Calu3 (cell line): Measurements from ENCODE around the gene MYRFL. TPM values are rescaled to one million over a fixed set of nuclear protein-coding genes. Genes with fewer than 3 reads are reported as not detected.

Experiments
- BruUV-seq: library from RNA; stranded (reverse); fragments of 400-500 nt; replicated peaks from 2 replicates; lab custom pipeline; 2021; lab: Mats Ljungman, UMichigan
- CTCF ChIA-PET: fragments of 300-600 bp; sonication (Branson Sonifier 250); formaldehyde crosslinking; loops from one replicate; lab custom pipeline; 2022; ENCODE audit warnings: antibody characterized with exemption; lab: Charles Lee
- DNase-seq: peaks from one replicate; pipeline ENCODE4 v3.0.0; 2022
- H3K27ac Mint-ChIP-seq: one replicate; pipeline ENCODE4 v1.8.0; 2022; ENCODE audit warnings: mixed read lengths; ENCODE audit not compliant: unreplicated experiment
- H3K27me3 Mint-ChIP-seq: one replicate; pipeline ENCODE4 v1.8.0; 2022; ENCODE audit warnings: mixed read lengths; ENCODE audit not compliant: unreplicated experiment
- H3K36me3 Mint-ChIP-seq: one replicate; pipeline ENCODE4 v1.8.0; 2022; ENCODE audit warnings: mild to moderate bottlenecking, moderate library complexity, mixed read lengths; ENCODE audit not compliant: insufficient read depth, unreplicated experiment
- H3K4me1 Mint-ChIP-seq: one replicate; pipeline ENCODE4 v1.8.0; 2022; ENCODE audit warnings: mild to moderate bottlenecking, low read depth, mixed read lengths; ENCODE audit not compliant: unreplicated experiment
- H3K4me3 Mint-ChIP-seq: one replicate; pipeline ENCODE4 v1.8.0; 2022; ENCODE audit warnings: mild to moderate bottlenecking, low read depth, moderate library complexity, mixed read lengths; ENCODE audit not compliant: unreplicated experiment
- H3K9me3 Mint-ChIP-seq: one replicate; pipeline ENCODE4 v1.8.0; 2022; ENCODE audit warnings: low read depth, mixed read lengths; ENCODE audit not compliant: unreplicated experiment
- intact Hi-C: fragments of 100-400 bp; cut with micrococcal nuclease; formaldehyde crosslinking; loops from one replicate; pipeline ENCODE4 v1.10.0; 2022; ENCODE audit not compliant: unreplicated experiment
- total RNA-seq: library from RNA; stranded (reverse); gene quantifications from 2 replicates; pipeline ENCODE4 v1.2.3, GENCODE V29; 2022
- TF ChIP-seq, protein P1 (sequence below): fragments of 200-600 bp; IDR thresholded peaks from one replicate; pipeline ENCODE4 v1.8.0; 2022; ENCODE audit warnings: antibody characterized with exemption; ENCODE audit not compliant: unreplicated experiment

The MYRFL gene
- total RNA-seq, 1 experiment from 2014 or later, result 1.7 TPM

DNA sequence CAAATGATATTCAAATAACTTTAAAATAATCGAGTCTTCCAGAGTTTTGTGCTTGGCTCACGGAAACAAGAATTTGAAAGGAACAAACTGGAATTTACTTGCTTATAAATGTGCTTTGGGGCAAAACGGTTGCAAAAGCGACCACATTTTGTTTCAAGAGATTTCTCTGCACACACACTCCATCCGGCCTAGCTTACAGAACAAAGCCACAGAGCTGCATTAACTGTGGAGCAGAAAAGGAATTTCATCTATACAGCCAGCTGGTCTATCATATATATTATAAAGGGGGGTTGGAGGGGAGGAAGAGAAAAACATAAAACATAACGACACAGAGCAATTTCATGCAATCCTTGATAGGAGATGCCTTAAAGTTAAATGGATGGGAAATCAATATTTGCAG lies 153.0 kb downstream of the MYRFL start:
- Mint-ChIP-seq H3K27me3 (no peaks in the 10 kb centered on the region), H3K36me3 (no peaks in the 10 kb centered on the region), H3K9me3 (peaks cover 3% of the 10 kb centered on the region), H3K4me3 (no peak overlapping the region), H3K4me1 (no peaks in the 10 kb centered on the region), H3K27ac (no peak overlapping the region)
- BruUV-seq, result no TSS peak
- no peak for DNase-seq
- intact Hi-C loops, result no loop called here
- TF ChIP-seq, protein P1, sequence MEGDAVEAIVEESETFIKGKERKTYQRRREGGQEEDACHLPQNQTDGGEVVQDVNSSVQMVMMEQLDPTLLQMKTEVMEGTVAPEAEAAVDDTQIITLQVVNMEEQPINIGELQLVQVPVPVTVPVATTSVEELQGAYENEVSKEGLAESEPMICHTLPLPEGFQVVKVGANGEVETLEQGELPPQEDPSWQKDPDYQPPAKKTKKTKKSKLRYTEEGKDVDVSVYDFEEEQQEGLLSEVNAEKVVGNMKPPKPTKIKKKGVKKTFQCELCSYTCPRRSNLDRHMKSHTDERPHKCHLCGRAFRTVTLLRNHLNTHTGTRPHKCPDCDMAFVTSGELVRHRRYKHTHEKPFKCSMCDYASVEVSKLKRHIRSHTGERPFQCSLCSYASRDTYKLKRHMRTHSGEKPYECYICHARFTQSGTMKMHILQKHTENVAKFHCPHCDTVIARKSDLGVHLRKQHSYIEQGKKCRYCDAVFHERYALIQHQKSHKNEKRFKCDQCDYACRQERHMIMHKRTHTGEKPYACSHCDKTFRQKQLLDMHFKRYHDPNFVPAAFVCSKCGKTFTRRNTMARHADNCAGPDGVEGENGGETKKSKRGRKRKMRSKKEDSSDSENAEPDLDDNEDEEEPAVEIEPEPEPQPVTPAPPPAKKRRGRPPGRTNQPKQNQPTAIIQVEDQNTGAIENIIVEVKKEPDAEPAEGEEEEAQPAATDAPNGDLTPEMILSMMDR, result no peak
- CTCF ChIA-PET, result no interaction called here

DNA sequence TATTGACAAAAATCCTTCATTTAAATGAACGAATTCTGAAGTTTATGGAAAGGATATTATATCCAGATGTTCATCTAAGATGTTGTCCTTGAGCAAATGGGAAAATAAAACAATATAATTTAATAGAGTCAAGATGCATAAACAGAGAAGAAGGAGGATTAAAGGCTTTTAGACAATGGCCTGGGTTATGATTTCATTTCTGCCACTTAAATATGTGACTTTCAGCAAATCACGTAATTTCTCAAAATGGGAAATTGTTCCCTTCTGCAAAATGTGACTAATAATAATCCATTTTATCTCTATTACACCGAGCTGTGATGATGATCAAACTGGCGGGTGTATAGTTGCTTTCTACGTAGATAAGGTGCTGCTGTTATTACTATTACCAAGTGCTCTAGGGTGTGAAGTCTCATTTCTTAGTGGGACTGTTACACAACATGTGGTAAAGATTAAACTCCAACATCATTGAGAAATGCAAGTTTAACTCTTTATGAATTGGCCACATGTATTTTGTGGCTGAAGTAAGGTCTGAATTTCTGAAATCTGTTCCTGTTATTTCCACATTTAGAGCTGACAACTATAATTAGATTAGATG lies 157.0 kb downstream of the MYRFL start:
- no peak overlapping the region for H3K4me3 Mint-ChIP-seq
- H3K36me3 Mint-ChIP-seq, result no peaks in the 10 kb centered on the region
- no peaks in the 10 kb centered on the region for H3K4me1 Mint-ChIP-seq
- peaks cover 3% of the 10 kb centered on the region for H3K9me3 Mint-ChIP-seq
- no peak overlapping the region for H3K27ac Mint-ChIP-seq
- H3K27me3 Mint-ChIP-seq, result no peaks in the 10 kb centered on the region
- CTCF ChIA-PET, result no interaction called here
- no TSS peak for BruUV-seq
- TF ChIP-seq, protein P1, result no peak
- intact Hi-C loops, result no loop called here
- DNase-seq, result no peak

DNA sequence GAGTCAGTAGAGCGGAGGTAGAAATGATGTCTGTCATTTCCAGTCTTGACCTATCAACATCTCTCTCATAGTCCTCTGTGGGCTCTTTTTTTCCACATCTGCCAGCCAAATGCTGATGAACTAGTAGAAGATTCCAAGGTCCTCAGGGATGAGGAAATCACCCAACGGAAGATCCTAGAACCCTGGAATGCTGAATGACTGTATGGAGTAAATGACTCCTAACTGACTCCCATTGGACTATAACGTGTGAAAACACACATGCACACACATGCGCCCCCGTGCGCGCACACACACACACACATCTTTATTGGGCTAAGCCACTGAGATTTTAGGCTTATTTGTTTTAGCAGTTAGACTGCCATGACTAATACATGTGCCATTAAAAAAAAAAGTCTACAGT lies 159.2 kb downstream of the MYRFL start:
- no peak overlapping the region for H3K27ac Mint-ChIP-seq
- H3K4me1 Mint-ChIP-seq, result no peaks in the 10 kb centered on the region
- no TSS peak for BruUV-seq
- no peaks in the 10 kb centered on the region for H3K36me3 Mint-ChIP-seq
- no peaks in the 10 kb centered on the region for H3K27me3 Mint-ChIP-seq
- H3K9me3 Mint-ChIP-seq, result no peaks in the 10 kb centered on the region
- intact Hi-C loops, result no loop called here
- CTCF ChIA-PET, result no interaction called here
- no peak overlapping the region for H3K4me3 Mint-ChIP-seq
- no peak for DNase-seq
- TF ChIP-seq, protein P1, result no peak

DNA sequence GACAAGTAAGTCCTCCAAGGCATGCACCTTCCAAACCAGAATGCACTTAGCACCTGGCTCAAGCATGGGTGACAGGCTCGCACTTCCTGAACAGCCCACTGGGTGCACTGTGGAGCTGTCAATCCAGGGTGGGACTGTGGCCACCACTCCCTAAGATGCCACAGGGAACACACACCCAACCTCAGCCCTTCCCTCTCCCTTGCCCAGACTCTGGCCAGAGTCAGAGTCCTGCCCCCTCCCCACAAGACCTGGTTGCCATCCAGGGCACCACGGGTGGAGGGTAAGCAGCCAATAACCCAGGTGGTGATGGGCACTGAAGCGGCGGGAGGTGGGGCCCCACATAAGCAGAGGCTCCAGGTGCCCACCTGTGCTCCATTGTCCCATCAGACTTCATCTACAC lies 160.6 kb downstream of the MYRFL start:
- no TSS peak for BruUV-seq
- Mint-ChIP-seq H3K27me3 (no peaks in the 10 kb centered on the region), H3K36me3 (no peaks in the 10 kb centered on the region), H3K27ac (no peak overlapping the region), H3K9me3 (no peaks in the 10 kb centered on the region), H3K4me1 (no peaks in the 10 kb centered on the region), H3K4me3 (no peak overlapping the region)
- intact Hi-C loops, result loop anchor here (2.0 to 5.0 kb wide), 3 partner anchors 65 to 382 kb away; partner anchors contain the start of genes CNOT2 and KCNMB4
- CTCF ChIA-PET, result no interaction called here
- DNase-seq, result peak; percentile 73
- TF ChIP-seq, protein P1, result peak; percentile 70
